ENCODE measurements around the gene C2orf92.

Gene C2orf92

GRCh38 chr2:97732436-97733340, 63.2 kb downstream of the C2orf92 start:
- FAIRE-seq = no peak

- no peak for FAIRE-seq
Measured at GRCh38 chr2:97733341-97734035, 64.0 kb downstream of the C2orf92 start.

- FAIRE-seq = no peak
Measured at GRCh38 chr2:97734061-97735051, 64.8 kb downstream of the C2orf92 start.

GRCh38 chr2:97735161-97735561, 65.6 kb downstream of the C2orf92 start:
- no peak for FAIRE-seq

GRCh38 chr2:97736185-97736584, 66.7 kb downstream of the C2orf92 start:
- no peak for FAIRE-seq

- FAIRE-seq = no peak
Measured at GRCh38 chr2:97736608-97737330, 67.3 kb downstream of the C2orf92 start.

- FAIRE-seq = no peak
Measured at GRCh38 chr2:97737421-97738178, 68.1 kb downstream of the C2orf92 start.

- FAIRE-seq = no peak
Measured at GRCh38 chr2:97738179-97739019, 68.9 kb downstream of the C2orf92 start.

GRCh38 chr2:97739020-97739892, 69.7 kb downstream of the C2orf92 start:
- no peak for FAIRE-seq

GRCh38 chr2:97739893-97740245, 70.4 kb downstream of the C2orf92 start:
- no peak for FAIRE-seq

- no peak for FAIRE-seq
Measured at GRCh38 chr2:97740590-97741182, 71.2 kb downstream of the C2orf92 start.

- FAIRE-seq = no peak
Measured at GRCh38 chr2:97741251-97741650, 71.7 kb downstream of the C2orf92 start.

- FAIRE-seq = no peak
Measured at GRCh38 chr2:97741686-97742085, 72.2 kb downstream of the C2orf92 start.

- FAIRE-seq = no peak
Measured at GRCh38 chr2:97742381-97742847, 72.9 kb downstream of the C2orf92 start.

GRCh38 chr2:97743913-97744312, 74.4 kb downstream of the C2orf92 start:
- FAIRE-seq = no peak

GRCh38 chr2:97745474-97746174, 76.1 kb downstream of the C2orf92 start:
- FAIRE-seq = no peak

- no peak for FAIRE-seq
Measured at GRCh38 chr2:97747285-97747684, 77.8 kb downstream of the C2orf92 start.

- FAIRE-seq = no peak
Measured at GRCh38 chr2:97747716-97748115, 78.2 kb downstream of the C2orf92 start.

All from A204.1 (cell line).